K562 (cell line): ENCODE results near the gene GPR162. TPM values are rescaled to one million over a fixed set of nuclear protein-coding genes. Genes with fewer than 3 reads are reported as not detected.

Experiments used
- ATAC-seq: fragments of 200-7000 bp; cut with Tn5 transposase; 3 replicates; pipeline ENCODE4 v1.9.1; 2020; ENCODE audit warnings: moderate library complexity
- BruUV-seq: library from RNA; stranded (reverse); fragments of 400-500 nt; replicated peaks from 2 replicates; lab custom pipeline; 2021; lab: Mats Ljungman, UMichigan
- CTCF ChIA-PET: fragments of 300-600 bp; formaldehyde crosslinking; extraction: SDS; loops from one replicate; lab custom pipeline; 2021; ENCODE audit warnings: low intra/inter-chr PET ratio; lab: Yijun Ruan, JAX
- POLR2A ChIA-PET: fragments of 300-600, 350-650 bp; sonication (Branson Sonifier 250); formaldehyde crosslinking; extraction: SDS; loops from one replicate; lab custom pipeline; 2021; ENCODE audit warnings: antibody characterized with exemption, inconsistent platforms; lab: Yijun Ruan, JAX
- DNase-seq, 4 experiments: peaks; one replicate each; pipeline versions ENCODE4 v3.0.0 to v3.0.0-alpha.2; 2011 to 2018; ENCODE audit warnings: low spot score in 3 of 4, mixed read lengths in 3 of 4; ENCODE audit errors: extremely low read depth in 1 of 4
- FAIRE-seq: peaks from 2 replicates; lab custom pipeline; 2011; peaks lifted over from hg19 to GRCh38; lab: Jason Lieb, UNC
- H2AFZ ChIP-seq: 2 replicates; pipeline ENCODE4 v1.6.0; 2011; ENCODE audit warnings: low read depth, low read length, control low read depth, inconsistent platforms
- H3K27ac ChIP-seq: fragments of 200-600 bp; 3 replicates; pipeline ENCODE4 v1.8.0; 2011; ENCODE audit warnings: low read depth, mild to moderate bottlenecking, control low read depth, inconsistent platforms, low read length, moderate library complexity, mixed read lengths; ENCODE audit errors: extremely low read depth
- H3K27me3 ChIP-seq, 2 experiments: fragments of 300-600 bp in 1 of 2; 2 replicates in 1 of 2; 3 replicates in 1 of 2; pipeline versions ENCODE4 v1.6.0 to v1.8.0; 2011; ENCODE audit warnings: inconsistent platforms in 2 of 2, low read length in 2 of 2, mild to moderate bottlenecking in 1 of 2, mixed read lengths in 1 of 2, moderate library complexity in 1 of 2; ENCODE audit not compliant: control insufficient read depth in 2 of 2, insufficient read depth in 2 of 2
- H3K36me3 ChIP-seq: fragments of 300-600 bp; 3 replicates; pipeline ENCODE4 v1.8.0; 2011; ENCODE audit warnings: mild to moderate bottlenecking, low read length, inconsistent platforms; ENCODE audit not compliant: control insufficient read depth, insufficient read depth
- H3K4me1 ChIP-seq, 2 experiments: fragments of 200-600 bp in 1 of 2; replicated peaks in 1 of 2; 2 replicates in 1 of 2; 3 replicates in 1 of 2; pipeline versions ENCODE4 v1.5.1 to v1.8.0; 2011; ENCODE audit warnings: inconsistent platforms in 2 of 2, low read length in 2 of 2, mild to moderate bottlenecking in 1 of 2, mixed read lengths in 1 of 2, moderate library complexity in 1 of 2; ENCODE audit not compliant: control insufficient read depth in 2 of 2, insufficient read depth in 2 of 2
- H3K4me2 ChIP-seq: 2 replicates; pipeline ENCODE4 v1.6.1; 2011; ENCODE audit warnings: low read length, control low read depth, inconsistent platforms, mixed read lengths; ENCODE audit not compliant: insufficient read depth
- H3K4me3 ChIP-seq: fragments of 200-600 bp; sonication (generic), shearing (Covaris generic); 2 replicates; pipeline ENCODE4 v1.5.1; 2016; ENCODE audit warnings: control low read depth, inconsistent platforms
- H3K79me2 ChIP-seq: fragments of 200-600 bp; 3 replicates; pipeline ENCODE4 v1.8.0; 2011; ENCODE audit warnings: low read length, inconsistent platforms; ENCODE audit not compliant: control insufficient read depth, insufficient read depth
- H3K9ac ChIP-seq, 2 experiments: 2 replicates each; pipeline versions ENCODE4 v1.6.0 to v1.6.1; 2011; ENCODE audit warnings: low read depth in 2 of 2, low read length in 2 of 2, control low read depth in 1 of 2, inconsistent platforms in 1 of 2, mild to moderate bottlenecking in 1 of 2, mixed read lengths in 1 of 2; ENCODE audit not compliant: insufficient read depth in 1 of 2
- H3K9me1 ChIP-seq: one replicate; pipeline ENCODE4 v1.6.0; 2011; ENCODE audit warnings: inconsistent platforms, mild to moderate bottlenecking, low read length, moderate library complexity; ENCODE audit not compliant: control insufficient read depth, insufficient read depth
- H3K9me3 ChIP-seq: replicated peaks from 2 replicates; pipeline ENCODE4 v1.5.1; 2011; ENCODE audit warnings: low read depth, low read length, inconsistent platforms; ENCODE audit not compliant: control insufficient read depth, insufficient read depth
- H4K20me1 ChIP-seq: replicated peaks from 2 replicates; pipeline ENCODE4 v1.6.1; 2011; ENCODE audit warnings: low read length, inconsistent platforms, mixed read lengths; ENCODE audit not compliant: control insufficient read depth, insufficient read depth
- GABPB2 ChIP-seq: fragments of 250-450 bp; sonication (Bioruptor Pico); conservative IDR thresholded peaks from 2 replicates; pipeline ENCODE4 v1.5.1; 2021; ENCODE audit warnings: mild to moderate bottlenecking
- HNRNPUL1 ChIP-seq: fragments of 200-400 bp; formaldehyde crosslinking; IDR thresholded peaks from 2 replicates; pipeline ENCODE4 v1.6.1; 2017; ENCODE audit warnings: low read length
- ILF3 ChIP-seq: fragments of 450-650 bp; IDR thresholded peaks from 2 replicates; pipeline ENCODE4 v1.6.1; 2018; ENCODE audit warnings: antibody characterized with exemption, mild to moderate bottlenecking, moderate library complexity, borderline replicate concordance
- PKNOX1 ChIP-seq: fragments of 450-650 bp; IDR thresholded peaks from 2 replicates; pipeline ENCODE4 v1.6.1; 2016
- PRMT5 ChIP-seq: sonication (generic); formaldehyde crosslinking; IDR thresholded peaks from 2 replicates; pipeline ENCODE4 v1.5.0; 2020; ENCODE audit warnings: missing genetic modification reagents
- RAD21 ChIP-seq, 2 experiments: fragments of 250-450 bp in 1 of 2; fragments of 450-650 bp in 1 of 2; sonication (Bioruptor Pico) in 1 of 2; formaldehyde crosslinking in 1 of 2; IDR thresholded peaks in 1 of 2; conservative IDR thresholded peaks in 1 of 2; 2 replicates each; pipeline versions ENCODE4 v1.4.0 to v1.8.0; 2020 to 2022; ENCODE audit warnings: mild to moderate bottlenecking in 2 of 2, moderate library complexity in 1 of 2
- SRF ChIP-seq, 2 experiments: fragments of 250-450, 450-650 bp in 1 of 2; sonication (Bioruptor Pico) in 1 of 2; sonication (generic) in 1 of 2; formaldehyde crosslinking; IDR thresholded peaks; 2 replicates each; pipeline versions ENCODE4 v1.5.0 to v1.5.1; 2020 to 2022; ENCODE audit warnings: mild to moderate bottlenecking in 1 of 2, missing genetic modification reagents in 1 of 2
- SRSF7 ChIP-seq: fragments of 200-400 bp; formaldehyde crosslinking; optimal IDR thresholded peaks from 2 replicates; pipeline ENCODE3; 2017; ENCODE audit warnings: mild to moderate bottlenecking, low read depth, low read length
- ZNF436 ChIP-seq: fragments of 250-450, 450-650 bp; sonication (Bioruptor Pico); formaldehyde crosslinking; IDR thresholded peaks from 2 replicates; pipeline ENCODE4 v1.7.0; 2020; ENCODE audit warnings: mild to moderate bottlenecking
- WGBS: fragments of 100-300 bp; shearing (Covaris generic); methylation state at CpG from one replicate; pipeline ENCODE4 v1.1.6; 2016; ENCODE audit warnings: low coverage, mixed read lengths; ENCODE audit not compliant: insufficient coverage; ENCODE audit errors: missing lambda C conversion rate; 5-methylcytosine and 5-hydroxymethylcytosine counted together
- in situ Hi-C: fragments of 300-500 bp; cut with MboI; formaldehyde crosslinking; loops from 4 replicates; pipeline ENCODE4 v1.15.0; 2018; ENCODE audit warnings: inconsistent platforms, mixed read lengths
- intact Hi-C: fragments of 100-400 bp; cut with micrococcal nuclease; formaldehyde crosslinking; loops from 2 replicates; pipeline ENCODE4 v1.14.2; 2022
- polyA plus RNA-seq, 8 experiments: library from polyadenylated mRNA; depleted of rRNA in 4 of 8; stranded (reverse) in 5 of 8; unstranded in 3 of 8; fragments of >200 nt; fragmentation: Nextera tagmentation in 2 of 8; fragmentation: Illumina TruSeq in 1 of 8; extraction: Ambion mirVana in 2 of 8; extraction: Trizol in 1 of 8; gene quantifications; 2 replicates each; pipeline versions ENCODE4 v1.2.1 to v1.2.3, GENCODE V29; 2011 to 2014; ENCODE audit warnings: inconsistent platforms in 1 of 8, missing spikeins in 1 of 8
- total RNA-seq, 7 experiments: library from RNA; depleted of rRNA in 6 of 7; stranded (reverse); fragments of >200 nt in 6 of 7; fragmentation: Illumina TruSeq in 2 of 7; extraction: Trizol in 2 of 7; gene quantifications; 2 replicates each; pipeline versions ENCODE4 v1.2.1 to v1.2.3, GENCODE V29; 2011 to 2021; ENCODE audit warnings: low replicate concordance in 1 of 7

Gene GPR162
- total and polyA plus RNA-seq, 9 of the 15 experiments (the other 6 are each of a cell fraction or from before 2014, with no cell fraction given): 0.65 to 1.8 (median 1.1) TPM; not detected in 2

DNA sequence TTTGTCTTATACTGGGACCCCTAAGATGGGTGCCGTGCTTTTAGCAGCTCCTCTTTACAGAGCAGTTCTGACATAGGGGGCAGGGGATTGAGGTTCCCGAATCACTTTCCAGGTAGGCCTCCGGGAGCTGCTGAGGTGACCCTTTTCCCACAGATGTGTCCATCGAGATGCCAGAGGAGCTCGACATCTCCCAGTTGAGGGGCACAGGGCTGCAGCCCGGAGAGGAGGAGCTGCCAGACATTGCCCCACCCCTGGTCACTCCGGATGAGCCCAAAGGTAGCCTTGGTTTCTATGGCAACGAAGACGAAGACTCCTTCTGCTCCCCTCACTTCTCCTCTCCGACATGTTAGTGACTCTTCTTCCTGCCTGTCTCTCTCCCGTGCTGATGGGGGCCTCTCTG lies 41.4 kb downstream of the GPR162 start:
- DNase-seq: no peak
- in situ Hi-C loops: no loop called here
- TF ChIP-seq ZNF436 (no peak), SRSF7 (no peak), GABPB2 (CRISPR knock-in tag) (no peak), SRF (CRISPR knock-in tag; IDR thresholded peaks at IDR 0.05) (no peak), ILF3 (no peak), PRMT5 (CRISPR knock-in tag) (no peak), HNRNPUL1 (no peak), PKNOX1 (no peak), RAD21 (CRISPR knock-in tag; conservative IDR thresholded peaks at IDR 0.05 in 1 of 2, IDR thresholded peaks at IDR 0.05 in 1 of 2) (no peak)
- TF ChIP-seq, all 486 proteins: peak for 0
- no peaks in the 10 kb centered on the region for H3K9me3 ChIP-seq
- ATAC-seq (no peak), FAIRE-seq (no peak)
- H2AFZ ChIP-seq: no peak overlapping the region
- peaks cover 72% of the 10 kb centered on the region for H3K36me3 ChIP-seq
- no TSS peak for BruUV-seq
- H3K9me1 ChIP-seq: no peaks in the 10 kb centered on the region
- intact Hi-C loops: no loop called here
- H3K27ac ChIP-seq: no peak overlapping the region
- WGBS: 80% methylated on average over 7 of the region's 11 CpGs
- no peak overlapping the region for H3K4me3 ChIP-seq
- ChIA-PET POLR2A (interaction anchor here (1.4 to 11.3 kb wide), 2 partner anchors 9 kb away, joined by 3 to 174 read pairs; partner anchors contain the start of genes CDCA3 and USP5), CTCF (no interaction called here)
- H3K4me1 ChIP-seq: peaks cover 12 to 20% of the 10 kb centered on the region in 2 experiments; a peak in 4 of 5 replicates
- H3K4me2 ChIP-seq: no peak overlapping the region
- H4K20me1 ChIP-seq: peaks cover 1% of the 10 kb centered on the region; the same call in 1 of the 2 replicates
- H3K27me3 ChIP-seq: no peaks in the 10 kb centered on the region
- no peak overlapping the region for H3K9ac ChIP-seq
- H3K79me2 ChIP-seq: peaks cover 12% of the 10 kb centered on the region
